Keratinocyte (primary cell): ENCODE results near the gene C16orf92. TPM values are rescaled to one million over a fixed set of nuclear protein-coding genes. Genes with fewer than 3 reads are reported as not detected.
A peak's percentile ranks its signal among the peaks of the same experiment; 100 is the strongest.

Experiments used
- DNase-seq: peaks from one replicate; pipeline ENCODE4 v3.0.0-alpha.2; 2011; ENCODE audit warnings: low read depth, missing footprints, low spot score
- FAIRE-seq: peaks from 2 replicates; lab custom pipeline; 2011; peaks lifted over from hg19 to GRCh38; lab: Jason Lieb, UNC
- H2AFZ ChIP-seq: 2 replicates; pipeline ENCODE4 v1.6.0; 2012; ENCODE audit warnings: low read length, control low read depth, inconsistent platforms; ENCODE audit not compliant: control insufficient read depth
- H3K27ac ChIP-seq: 2 replicates; pipeline ENCODE4 v1.5.1; 2011; ENCODE audit warnings: low read length; ENCODE audit not compliant: control insufficient read depth, insufficient read depth
- H3K27me3 ChIP-seq: 3 replicates; pipeline ENCODE4 v1.6.0; 2011; ENCODE audit warnings: low read length; ENCODE audit not compliant: control insufficient read depth, insufficient read depth; ENCODE audit errors: extremely low read depth
- H3K36me3 ChIP-seq, 2 experiments: 2 replicates in 1 of 2; 3 replicates in 1 of 2; pipeline ENCODE4 v1.5.1; 2011; ENCODE audit warnings: low read length in 2 of 2, mild to moderate bottlenecking in 1 of 2; ENCODE audit not compliant: control insufficient read depth in 2 of 2, insufficient read depth in 2 of 2; ENCODE audit errors: extremely low read depth in 1 of 2
- H3K4me1 ChIP-seq: 3 replicates; pipeline ENCODE4 v1.5.1; 2011; ENCODE audit warnings: low read length; ENCODE audit not compliant: control insufficient read depth, insufficient read depth; ENCODE audit errors: extremely low read depth
- H3K4me2 ChIP-seq: 3 replicates; pipeline ENCODE4 v1.6.0; 2011; ENCODE audit warnings: low read depth, low read length; ENCODE audit not compliant: control insufficient read depth, insufficient read depth; ENCODE audit errors: extremely low read depth
- H3K4me3 ChIP-seq, 3 experiments: fragments of 200-600 bp in 1 of 3; sonication (generic) in 1 of 3; 2 replicates in 2 of 3; 3 replicates in 1 of 3; pipeline ENCODE4 v1.5.1; 2011 to 2016; ENCODE audit warnings: low read length in 3 of 3, mild to moderate bottlenecking in 3 of 3, control low read depth in 2 of 3, inconsistent platforms in 1 of 3, low read depth in 1 of 3, mixed read lengths in 1 of 3, mixed run types in 1 of 3, moderate library complexity in 1 of 3; ENCODE audit not compliant: control insufficient read depth in 2 of 3, insufficient read depth in 2 of 3; ENCODE audit errors: extremely low read depth in 1 of 3
- H3K79me2 ChIP-seq: 2 replicates; pipeline ENCODE4 v1.6.0; 2012; ENCODE audit warnings: low read length; ENCODE audit not compliant: control insufficient read depth, insufficient read depth
- H3K9ac ChIP-seq: 3 replicates; pipeline ENCODE4 v1.6.0; 2011; ENCODE audit warnings: low read length; ENCODE audit not compliant: control insufficient read depth, insufficient read depth; ENCODE audit errors: extremely low read depth
- H3K9me1 ChIP-seq: 3 replicates; pipeline ENCODE4 v1.6.0; 2011; ENCODE audit warnings: low read length; ENCODE audit not compliant: control insufficient read depth, insufficient read depth; ENCODE audit errors: extremely low read depth
- H3K9me3 ChIP-seq: 2 replicates; pipeline ENCODE4 v1.5.1; 2012; ENCODE audit warnings: low read depth, low read length; ENCODE audit not compliant: control insufficient read depth
- H4K20me1 ChIP-seq: 3 replicates; pipeline ENCODE4 v1.6.0; 2011; ENCODE audit warnings: low read length; ENCODE audit not compliant: control insufficient read depth, insufficient read depth; ENCODE audit errors: extremely low read depth
- CTCF ChIP-seq, 3 experiments: IDR thresholded peaks in 1 of 3; conservative IDR thresholded peaks in 1 of 3; optimal IDR thresholded peaks in 1 of 3; 2 replicates in 2 of 3; 3 replicates in 1 of 3; pipeline versions ENCODE3 to v1.5.1; 2011; ENCODE audit warnings: low read length in 3 of 3, mild to moderate bottlenecking in 3 of 3, moderate library complexity in 2 of 3, control low read depth in 1 of 3, inconsistent platforms in 1 of 3; ENCODE audit not compliant: insufficient read depth in 2 of 3; ENCODE audit errors: extremely low read depth in 1 of 3
- EZH2 ChIP-seq: IDR thresholded peaks from one replicate; pipeline ENCODE4 v1.6.1; 2012; ENCODE audit warnings: inconsistent platforms, mild to moderate bottlenecking, low read length, moderate library complexity
- dilution Hi-C: fragments of 300-500 bp; cut with MboI; formaldehyde crosslinking; loops from one replicate; pipeline ENCODE4 v1.7.0; 2020; ENCODE audit warnings: low sequenced_read_pairs; ENCODE audit not compliant: extremely low pct_ligation_motif_present
- polyA plus RNA-seq, 5 experiments: library from polyadenylated mRNA; depleted of rRNA in 3 of 5; stranded (reverse) in 3 of 5; stranded (forward) in 1 of 5; unstranded in 1 of 5; fragments of >200 nt; gene quantifications; 1 replicate in 1 of 5; 2 replicates in 3 of 5; 3 replicates in 1 of 5; pipeline versions ENCODE4 v1.2.1 to v1.2.3, GENCODE V29; 2011 to 2012; ENCODE audit warnings: missing spikeins in 2 of 5, low read depth in 1 of 5, low replicate concordance in 1 of 5

C16orf92 gene
- polyA plus RNA-seq, 1 donor (not counting 4 experiments of a cell fraction or from before 2014, with no cell fraction given): not detected

- TF ChIP-seq EZH2: no peak
- TF ChIP-seq CTCF (optimal IDR thresholded peaks at IDR 0.05 in 1 of 3, IDR thresholded peaks at IDR 0.05 in 1 of 3, conservative IDR thresholded peaks at IDR 0.05 in 1 of 3; ENCODE audit: extremely low read depth in 1 of 3, insufficient read depth in 2 of 3, low read length in 3 of 3): no peak
- H3K36me3 ChIP-seq: no peaks in the 10 kb centered on the region
- H3K27ac ChIP-seq: no peak overlapping the region
- no peaks in the 10 kb centered on the region for H3K4me1 ChIP-seq
- H3K79me2 ChIP-seq: no peaks in the 10 kb centered on the region
- H3K27me3 ChIP-seq: peaks cover 41% of the 10 kb centered on the region
- H3K9ac ChIP-seq: no peak overlapping the region
- no peaks in the 10 kb centered on the region for H3K9me1 ChIP-seq
- dilution Hi-C loops: no loop called here
- no peaks in the 10 kb centered on the region for H4K20me1 ChIP-seq
- no peak for FAIRE-seq
- DNase-seq: no peak
- no peak overlapping the region for H3K4me2 ChIP-seq
- no peak overlapping the region for H2AFZ ChIP-seq
- no peaks in the 10 kb centered on the region for H3K9me3 ChIP-seq
- H3K4me3 ChIP-seq: no peak overlapping the region
Measured at GRCh38 chr16:30028438-30029076, 5.6 kb downstream of the C16orf92 start.

DNA sequence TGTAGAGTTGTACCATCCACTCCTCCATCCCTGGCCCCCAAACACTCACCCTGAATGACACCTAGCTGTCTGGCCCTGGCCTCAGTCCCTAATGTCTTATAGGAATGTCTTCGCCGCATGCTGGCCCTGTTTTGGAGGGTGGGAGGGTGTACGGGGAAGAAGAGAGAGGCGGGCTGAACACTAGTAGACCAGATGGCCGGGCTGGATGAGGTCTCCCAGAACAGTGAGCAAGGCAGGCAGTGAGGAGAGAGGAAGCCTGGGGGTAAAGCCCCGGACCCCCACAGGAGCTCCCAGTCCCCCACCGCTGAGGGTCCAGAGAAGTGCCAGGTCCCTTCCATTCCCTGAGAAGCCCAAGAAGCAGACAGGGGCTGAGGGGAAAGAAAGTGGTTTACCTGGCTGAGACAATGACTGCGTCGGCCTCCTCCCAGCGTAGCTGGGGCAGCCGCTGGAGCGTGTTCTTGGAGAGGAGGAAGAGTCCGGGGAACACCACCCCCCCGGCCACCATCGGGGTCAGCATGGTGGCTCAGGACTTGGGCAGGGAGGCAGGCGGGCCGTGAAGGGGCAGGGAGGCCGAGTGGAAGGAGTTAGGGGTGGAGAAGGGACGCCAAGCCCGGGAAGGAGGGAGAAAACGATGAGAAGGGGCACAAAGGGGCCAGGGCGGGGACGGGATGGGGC, 7.2 kb downstream of the C16orf92 start:
- dilution Hi-C loops: no loop called here

More for the DNA sequence above, 7.2 kb downstream of the C16orf92 start:
- no peak for FAIRE-seq
- DNase-seq: no peak
- H3K4me2 ChIP-seq: no peak overlapping the region
- H3K79me2 ChIP-seq: no peaks in the 10 kb centered on the region
- H3K36me3 ChIP-seq: no peaks in the 10 kb centered on the region
- H3K4me1 ChIP-seq: no peaks in the 10 kb centered on the region
- no peak overlapping the region for H2AFZ ChIP-seq
- H3K27me3 ChIP-seq: peaks cover 41% of the 10 kb centered on the region
- no peaks in the 10 kb centered on the region for H3K9me1 ChIP-seq
- no peak overlapping the region for H3K4me3 ChIP-seq
- no peak overlapping the region for H3K27ac ChIP-seq
- no peaks in the 10 kb centered on the region for H4K20me1 ChIP-seq
- no peak overlapping the region for H3K9ac ChIP-seq
- no peaks in the 10 kb centered on the region for H3K9me3 ChIP-seq
- TF ChIP-seq CTCF (optimal IDR thresholded peaks at IDR 0.05 in 1 of 3, IDR thresholded peaks at IDR 0.05 in 1 of 3, conservative IDR thresholded peaks at IDR 0.05 in 1 of 3; ENCODE audit: extremely low read depth in 1 of 3, insufficient read depth in 2 of 3, low read length in 3 of 3): no peak
- TF ChIP-seq EZH2: peak; percentile 30
